COLO829 (cell line): Measurements from ENCODE around the gene RAB11FIP5.
"Not testable (repeated sequence)": the region's sequence is repeated elsewhere in the genome, so short reads cannot be mapped to it uniquely, and the experiment has no call there.

ENCODE experiments used
- DNase-seq: peaks from one replicate; pipeline ENCODE4 v3.0.0; 2012; ENCODE audit warnings: low spot score

The RAB11FIP5 gene

GRCh38 chr2:73112913-73113854 is at the start of gene RAB11FIP5:
TSS of gene RAB11FIP5 (minus strand) at chr2:73112948. CDS start at chr2:73112777, 171 bp downstream.
- DNase-seq = peak; percentile 17

GRCh38 chr2:73156539-73157124 is 43.9 kb upstream of the RAB11FIP5 start:
- no peak for DNase-seq

DNA sequence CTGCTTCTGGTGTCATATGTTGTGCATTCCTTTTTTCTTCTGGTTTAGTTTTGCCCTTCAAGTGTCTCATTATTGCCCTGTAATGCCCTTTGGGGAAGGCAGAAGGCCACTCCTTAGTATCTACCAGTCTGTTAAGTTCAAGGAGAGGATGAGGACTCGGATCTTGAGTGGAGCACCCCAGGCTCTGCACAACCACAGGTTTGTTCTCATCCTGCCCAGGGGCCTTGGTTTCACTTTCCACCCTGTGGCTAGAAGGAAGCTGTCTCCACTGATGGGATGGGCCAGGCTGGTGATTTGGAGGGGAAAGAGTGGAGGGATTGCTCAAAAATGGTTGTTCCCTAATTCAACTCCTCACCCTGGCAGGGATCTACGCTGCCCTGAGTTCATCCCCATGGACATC is 30.2 kb upstream of the RAB11FIP5 start:
- no peak for DNase-seq

DNA sequence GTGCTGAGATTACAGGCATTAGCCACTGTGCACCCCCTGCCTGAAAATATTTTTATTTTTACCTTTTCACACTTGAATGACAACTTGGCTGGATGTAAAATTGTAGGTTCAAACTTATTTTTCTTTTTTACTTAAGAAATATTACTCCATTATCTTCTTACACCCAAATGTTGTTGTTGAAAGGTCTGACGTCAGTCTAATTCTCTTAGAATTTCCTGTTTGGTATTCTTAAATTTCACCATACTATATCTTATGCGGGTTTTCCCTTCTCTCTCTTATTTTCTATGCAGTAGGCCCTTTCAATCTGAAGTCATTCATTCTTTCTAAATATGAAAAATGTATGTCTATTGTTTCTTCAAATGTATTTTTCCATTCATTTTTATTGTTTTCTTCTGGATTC is 29.1 kb upstream of the RAB11FIP5 start:
- no peak for DNase-seq

- no peak for DNase-seq
These were observed 22.5 kb upstream of the RAB11FIP5 start for GRCh38 chr2:73135236-73135635.

DNA sequence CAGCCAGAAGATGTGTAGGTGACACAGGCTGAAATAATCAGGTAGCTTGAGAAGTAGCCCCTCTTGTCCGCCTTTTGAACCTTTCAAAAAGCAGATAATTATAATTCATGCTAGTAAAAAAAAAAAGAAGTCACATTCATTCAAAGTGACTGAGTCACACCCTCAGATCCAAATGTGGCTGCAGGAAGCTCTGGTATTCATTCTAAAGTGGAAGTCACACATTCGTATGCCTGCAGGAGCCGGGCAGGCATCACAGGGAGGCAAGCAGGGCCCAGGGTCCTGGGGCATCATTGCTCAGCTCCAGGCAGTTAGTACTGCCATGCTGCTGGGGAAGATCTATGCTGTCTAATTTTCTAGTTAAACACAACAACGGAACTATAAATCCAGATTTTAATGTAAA is 21.7 kb upstream of the RAB11FIP5 start:
- DNase-seq = no peak

DNA sequence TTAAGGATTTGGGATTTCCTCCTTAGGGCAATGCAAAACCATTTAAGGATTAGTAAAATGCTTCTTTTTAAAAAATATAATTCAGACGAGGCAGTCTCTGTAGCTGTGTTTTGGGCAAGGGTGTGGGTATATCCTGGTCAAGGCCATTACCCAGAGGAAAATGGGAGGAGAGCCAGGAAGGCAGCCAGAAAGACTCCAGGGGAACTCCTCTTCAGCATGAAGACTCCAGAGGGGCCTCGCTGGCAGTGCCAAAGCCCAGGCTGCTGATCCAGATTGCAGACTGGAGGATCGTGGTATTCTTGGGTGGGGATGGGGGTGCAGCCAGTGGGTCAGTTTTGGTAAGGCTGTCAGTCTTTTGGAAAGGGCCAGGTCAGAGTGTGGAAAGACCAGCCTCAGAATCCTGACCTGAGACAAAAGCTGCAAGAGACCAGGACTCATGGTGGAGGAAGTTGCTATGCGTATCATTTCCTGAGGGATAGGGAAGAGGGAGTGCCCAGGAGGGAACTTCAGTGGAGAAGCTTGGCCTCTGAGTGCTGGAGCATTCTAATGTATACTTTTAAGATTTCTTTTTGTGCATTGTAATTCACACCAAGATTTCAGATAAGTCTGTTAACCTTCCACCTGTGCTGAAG is 20.9 kb upstream of the RAB11FIP5 start:
- DNase-seq = no peak

DNA sequence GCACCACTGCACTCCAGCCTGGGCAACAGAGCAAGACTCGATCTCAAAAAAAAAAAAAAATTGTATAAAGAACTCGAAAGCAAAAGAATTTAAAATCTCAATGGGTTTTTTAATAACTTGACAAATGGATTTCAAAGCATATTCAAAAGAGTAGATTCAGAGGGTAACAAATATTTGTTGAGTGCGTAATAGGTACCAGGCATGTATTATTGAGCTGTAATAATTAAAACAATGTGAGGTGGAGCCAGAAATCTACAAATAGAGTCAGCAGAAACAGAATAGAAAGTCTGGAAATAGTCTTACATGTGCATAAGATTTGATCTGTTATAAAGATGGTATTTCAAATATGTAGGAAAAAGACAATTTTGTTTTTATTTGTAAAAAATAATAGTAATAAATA is 19.1 kb upstream of the RAB11FIP5 start:
- no peak for DNase-seq

DNA sequence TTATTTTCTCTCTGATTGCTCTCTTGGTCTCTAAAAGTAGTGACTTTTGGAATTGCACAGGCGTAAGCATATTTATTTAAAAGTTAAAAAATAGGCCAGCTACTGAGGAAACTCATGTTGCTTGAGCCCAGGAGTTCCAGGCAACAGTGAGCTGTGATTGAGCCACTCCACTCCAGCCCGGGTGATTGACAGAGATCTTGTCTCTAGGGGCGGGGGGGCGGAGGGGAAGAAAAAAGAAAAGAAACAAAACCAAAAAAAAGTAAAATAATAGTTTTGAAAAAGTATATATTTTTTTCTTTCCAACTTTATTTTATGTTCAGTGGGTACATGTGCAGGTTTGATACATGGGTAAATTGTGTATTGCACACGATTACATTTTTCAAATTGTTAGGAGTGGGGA is 18.0 kb upstream of the RAB11FIP5 start:
- DNase-seq = no peak

DNA sequence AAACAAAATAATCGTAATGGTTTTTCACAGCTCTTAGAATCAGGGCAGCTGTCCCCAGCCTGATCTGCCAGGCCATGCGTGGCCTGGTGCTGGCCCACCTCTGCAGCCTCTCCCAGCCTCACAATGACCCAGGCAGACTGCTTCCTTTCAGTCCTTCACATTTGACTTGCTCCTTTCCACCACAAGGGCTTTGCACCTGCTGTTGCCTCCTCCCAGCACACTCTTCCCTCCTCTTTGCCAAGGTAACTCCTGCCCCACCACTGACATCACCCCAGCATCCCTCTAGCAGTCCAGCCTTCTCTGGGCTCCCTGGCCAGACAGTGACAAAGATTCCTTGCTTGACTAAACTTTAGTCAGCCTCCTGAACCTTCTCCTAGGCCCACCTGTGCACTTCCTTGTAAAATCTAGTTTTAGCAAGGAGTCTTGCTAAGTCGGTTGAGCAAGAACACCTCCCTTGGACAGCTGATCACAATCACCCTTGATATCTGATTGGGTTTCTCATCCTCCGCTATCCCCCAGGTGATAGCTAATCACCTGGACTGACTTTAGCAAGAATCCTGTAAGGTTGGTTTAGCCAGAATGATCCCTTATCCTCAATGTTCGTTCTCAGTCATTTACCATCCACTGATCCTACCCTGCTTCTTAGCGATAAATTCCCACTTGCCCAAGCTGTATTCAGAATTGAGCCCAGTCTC is 16.2 kb upstream of the RAB11FIP5 start:
- DNase-seq = no peak

- no peak for DNase-seq
These were observed 9.8 kb upstream of the RAB11FIP5 start for GRCh38 chr2:73122536-73122935.

DNA sequence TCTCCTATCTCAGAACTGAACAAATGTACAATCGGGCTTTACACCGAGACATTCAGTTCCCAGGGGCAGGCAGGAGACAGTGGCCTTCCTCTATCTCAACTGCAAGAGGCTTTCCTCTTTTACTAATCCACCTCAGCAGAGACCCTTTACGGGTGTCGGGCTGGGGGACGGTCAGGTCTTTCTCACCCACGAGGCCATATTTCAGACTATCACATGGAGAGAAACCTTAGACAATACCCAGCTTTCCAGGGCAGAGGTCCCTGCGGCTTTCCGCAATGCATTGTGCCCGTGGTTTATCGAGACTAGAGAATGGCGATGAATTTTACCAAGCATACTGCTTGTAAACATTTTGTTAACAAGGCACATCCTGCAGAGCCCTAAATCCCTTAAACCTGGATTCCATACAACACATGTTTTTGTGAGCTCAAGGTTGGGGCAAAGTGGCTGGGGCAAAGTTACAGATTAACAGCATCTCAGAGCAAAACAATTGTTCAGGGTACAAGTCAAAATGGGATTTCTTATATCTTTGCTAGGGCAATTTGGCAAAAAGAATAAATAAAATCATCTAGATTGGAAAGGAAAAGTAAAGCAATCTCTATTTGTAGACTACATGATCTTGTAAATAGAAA is 7.0 kb upstream of the RAB11FIP5 start:
- not testable (repeated sequence) for DNase-seq

DNA sequence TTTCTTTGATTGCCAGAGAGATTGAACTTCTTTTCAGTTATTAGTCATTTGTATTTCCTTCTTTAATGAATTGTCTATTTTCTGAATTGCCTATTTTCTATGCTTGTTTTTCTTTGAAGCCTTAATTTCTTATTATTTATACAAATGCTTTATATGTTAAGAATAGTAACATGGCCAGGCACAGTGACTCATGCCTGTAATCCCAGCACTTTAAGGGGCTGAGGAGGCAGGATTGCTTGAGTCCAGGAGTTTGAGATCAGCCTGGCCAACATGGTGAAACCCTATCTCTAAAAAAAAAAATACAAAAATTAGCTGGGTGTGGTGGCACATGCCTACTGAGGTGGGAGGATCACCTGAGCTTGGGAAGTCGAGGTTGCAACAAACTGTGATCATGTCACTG is 4.7 kb upstream of the RAB11FIP5 start:
- no peak for DNase-seq

DNA sequence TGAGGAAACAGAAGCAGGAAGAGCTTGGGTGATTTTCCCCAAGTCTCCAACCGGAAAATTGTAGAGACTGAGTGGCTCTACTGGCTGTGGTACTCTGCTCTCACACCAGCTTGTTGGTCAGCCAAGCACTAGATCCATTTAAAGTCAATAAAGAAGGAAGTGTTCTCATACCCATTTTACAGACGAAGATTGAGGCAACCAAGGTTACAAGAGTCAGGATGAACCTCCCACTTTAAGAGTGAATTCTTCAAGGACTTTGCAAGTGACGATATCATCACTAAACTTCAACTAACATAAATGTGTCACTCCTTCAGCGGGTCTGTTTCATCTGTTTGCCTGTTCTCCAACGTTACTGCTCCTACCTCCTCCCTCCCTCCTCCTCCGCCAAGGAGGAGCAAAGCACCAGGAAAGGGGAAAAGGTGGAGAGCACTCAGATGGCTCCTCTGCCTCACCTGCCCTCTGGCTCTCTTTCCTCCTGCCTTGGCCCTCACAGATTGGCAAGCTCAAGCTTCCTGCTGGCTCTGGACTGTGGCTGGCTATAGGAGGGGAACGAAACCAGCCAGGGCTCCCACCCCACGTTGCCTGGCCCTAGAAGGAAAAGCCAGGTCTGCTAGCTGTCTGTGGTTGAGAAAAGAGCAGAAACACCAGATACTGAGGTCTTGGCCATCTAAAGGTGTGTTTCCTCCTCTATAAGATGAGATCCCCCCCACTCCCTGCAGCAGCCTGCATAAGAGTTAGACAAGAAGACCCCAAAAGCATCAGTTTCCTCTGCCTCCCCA is 3.6 kb upstream of the RAB11FIP5 start:
- no peak for DNase-seq

DNA sequence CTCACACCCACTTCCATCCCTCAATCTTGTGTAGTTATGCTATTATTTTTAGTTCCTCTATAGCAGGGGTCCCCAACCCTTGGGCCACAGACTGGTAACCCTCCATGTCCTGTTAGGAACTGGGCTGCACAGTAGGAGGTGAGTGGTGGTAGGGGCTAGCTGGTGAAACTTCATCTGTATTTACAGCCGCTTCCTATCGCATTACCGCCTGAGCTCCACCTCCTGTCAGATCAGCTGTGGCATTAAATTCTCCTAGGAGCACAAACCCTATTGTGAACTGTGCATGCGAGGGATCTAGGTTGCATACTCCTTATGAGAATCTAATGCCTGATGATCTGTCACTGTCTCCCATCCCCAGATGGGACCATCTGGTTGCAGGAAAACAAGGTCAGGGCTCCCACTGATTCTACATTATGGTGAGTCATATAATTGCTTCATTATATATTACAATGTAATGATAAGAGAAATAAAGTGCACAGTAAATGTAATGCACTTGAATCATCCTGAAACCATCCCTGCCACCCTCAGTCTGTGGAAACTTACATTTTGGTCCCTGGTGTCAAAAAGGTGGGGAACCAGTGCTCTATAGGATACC is 1.6 kb upstream of the RAB11FIP5 start:
- DNase-seq = no peak

- no peak for DNase-seq
These were observed 479 bp downstream of the RAB11FIP5 start for GRCh38 chr2:73112026-73112912.

DNA sequence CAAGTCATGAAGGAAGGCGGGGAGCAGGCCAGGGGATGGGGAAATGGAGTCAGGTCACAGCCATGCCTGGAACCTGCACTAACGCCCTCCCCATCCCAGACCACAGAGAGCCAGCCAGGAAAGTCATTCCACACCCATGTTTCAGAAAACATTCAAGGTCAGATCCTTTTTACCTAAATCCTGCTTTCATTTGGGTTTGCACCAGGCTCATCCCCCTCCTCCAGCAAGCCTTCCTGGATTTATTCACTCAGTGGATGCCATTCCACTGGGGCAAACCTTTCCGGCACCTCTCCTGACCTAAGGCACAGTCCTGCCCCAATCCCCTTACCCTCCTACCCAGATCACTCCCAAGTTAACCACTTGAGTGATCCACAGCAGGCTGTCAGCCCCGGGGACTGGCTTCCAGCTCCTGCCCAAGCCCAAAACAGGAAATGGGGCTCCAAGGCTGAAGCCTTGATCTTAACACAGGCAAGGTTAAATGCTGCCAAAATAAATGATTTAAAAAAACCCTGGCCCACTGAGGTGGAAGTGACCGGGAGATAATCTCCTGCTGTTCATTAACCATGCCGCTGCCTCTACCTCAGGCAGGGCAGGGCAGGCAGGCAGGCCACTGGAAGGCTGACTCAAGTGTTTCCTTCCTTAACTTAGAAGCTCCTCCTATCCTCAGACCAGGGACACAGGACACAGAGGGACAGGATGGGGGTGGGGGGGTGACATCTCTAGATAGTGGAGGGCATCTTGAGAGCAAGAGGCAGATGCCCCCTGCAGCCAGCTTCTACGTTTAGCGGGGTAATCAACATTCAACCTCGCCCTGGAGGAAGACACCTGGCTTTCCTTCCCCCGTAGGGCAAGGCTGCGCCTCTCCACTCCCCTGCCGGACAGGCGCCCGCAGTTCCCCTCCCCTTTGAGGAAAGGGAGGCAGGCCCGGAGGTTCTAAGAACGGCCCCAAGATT is 1.4 kb downstream of the RAB11FIP5 start:
- DNase-seq = no peak
